ENCODE data around the gene PDGFA.

The PDGFA gene

DNA sequence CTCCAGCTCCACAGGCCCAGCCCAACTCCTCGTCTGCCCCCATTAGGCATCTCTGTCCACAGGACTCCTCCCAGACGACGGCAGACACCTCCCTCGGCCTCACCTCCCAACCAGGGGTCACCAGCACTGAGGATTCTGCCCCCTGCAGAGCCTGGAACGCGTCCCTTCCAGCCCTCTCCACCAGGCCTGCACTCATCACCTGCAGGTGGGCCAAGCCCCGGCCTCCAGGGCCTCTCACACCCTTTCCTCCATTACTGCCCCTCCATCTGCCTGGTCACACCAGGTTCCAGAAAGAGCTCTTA, 42.7 kb upstream of the PDGFA start:
- Histone ChIP-seq H3K9me3 (ENCODE audit: low read depth, low read length) (no peaks in the 10 kb centered on the region), H3K27ac (no peak overlapping the region), H3K4me3 (no peak overlapping the region), H3K9ac (ENCODE audit: insufficient read length) (no peak overlapping the region), H3K36me3 (ENCODE audit: insufficient read depth, low read length) (no peaks in the 10 kb centered on the region)
- TF ChIP-seq EZH2 (IDR thresholded peaks at IDR 0.05) (no peak), FOXP2 (optimal IDR thresholded peaks at IDR 0.05; ENCODE audit: control extremely low read depth, extremely low read length, insufficient read depth) (no peak), POLR2AphosphoS5 (IDR thresholded peaks at IDR 0.05; ENCODE audit: borderline replicate concordance, low read depth, low read length) (no peak)
- DNase-seq (ENCODE audit: low read depth, low spot score), result no peak

DNA sequence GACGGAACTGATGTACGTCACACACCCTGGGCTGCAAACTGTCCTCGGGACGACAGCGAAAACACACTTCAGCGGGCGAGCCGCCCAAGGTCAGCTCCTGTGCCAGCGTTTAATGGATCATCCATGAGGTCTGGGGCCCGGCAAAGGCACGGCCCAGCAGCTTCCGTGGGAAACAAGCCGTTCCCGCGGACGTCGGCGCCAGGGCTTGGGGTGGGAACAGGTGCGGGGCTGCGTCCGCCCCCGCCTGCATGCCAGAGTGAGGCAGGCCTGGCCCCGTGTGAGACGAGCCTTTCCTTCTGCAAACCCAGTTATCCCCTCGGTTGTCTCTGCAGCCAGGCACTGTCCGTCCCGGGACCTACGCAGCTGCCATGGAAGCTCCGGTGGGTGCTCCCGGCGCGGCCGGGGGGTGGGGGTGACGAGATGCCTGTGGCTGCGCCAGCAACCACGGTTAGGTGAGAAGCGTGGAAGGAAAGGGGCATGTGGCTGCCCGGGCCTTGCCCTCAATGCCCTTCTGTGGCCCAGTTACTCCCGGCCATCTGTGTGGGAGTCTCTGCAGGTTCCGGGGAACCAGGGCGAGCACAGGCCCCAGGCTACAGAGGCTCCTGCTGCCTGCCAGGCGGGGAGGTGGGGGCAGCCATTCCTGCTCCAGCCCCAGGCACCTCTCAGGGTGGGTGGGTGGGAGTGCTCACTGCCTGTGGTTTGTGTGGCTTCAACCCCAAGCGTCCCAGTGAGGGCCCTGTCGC, 42.2 kb upstream of the PDGFA start:
- no peak for DNase-seq (ENCODE audit: low read depth, low spot score)
- H3K9ac ChIP-seq (ENCODE audit: insufficient read length), result no peak overlapping the region
- no peaks in the 10 kb centered on the region for H3K36me3 ChIP-seq (ENCODE audit: insufficient read depth, low read length)
- H3K27ac ChIP-seq, result no peak overlapping the region
- H3K4me3 ChIP-seq, result no peak overlapping the region
- TF ChIP-seq POLR2AphosphoS5 (IDR thresholded peaks at IDR 0.05; ENCODE audit: borderline replicate concordance, low read depth, low read length), result no peak
- no peak for TF ChIP-seq EZH2 (IDR thresholded peaks at IDR 0.05)
- TF ChIP-seq FOXP2 (optimal IDR thresholded peaks at IDR 0.05; ENCODE audit: control extremely low read depth, extremely low read length, insufficient read depth), result no peak
- H3K9me3 ChIP-seq (ENCODE audit: low read depth, low read length), result no peaks in the 10 kb centered on the region

DNA sequence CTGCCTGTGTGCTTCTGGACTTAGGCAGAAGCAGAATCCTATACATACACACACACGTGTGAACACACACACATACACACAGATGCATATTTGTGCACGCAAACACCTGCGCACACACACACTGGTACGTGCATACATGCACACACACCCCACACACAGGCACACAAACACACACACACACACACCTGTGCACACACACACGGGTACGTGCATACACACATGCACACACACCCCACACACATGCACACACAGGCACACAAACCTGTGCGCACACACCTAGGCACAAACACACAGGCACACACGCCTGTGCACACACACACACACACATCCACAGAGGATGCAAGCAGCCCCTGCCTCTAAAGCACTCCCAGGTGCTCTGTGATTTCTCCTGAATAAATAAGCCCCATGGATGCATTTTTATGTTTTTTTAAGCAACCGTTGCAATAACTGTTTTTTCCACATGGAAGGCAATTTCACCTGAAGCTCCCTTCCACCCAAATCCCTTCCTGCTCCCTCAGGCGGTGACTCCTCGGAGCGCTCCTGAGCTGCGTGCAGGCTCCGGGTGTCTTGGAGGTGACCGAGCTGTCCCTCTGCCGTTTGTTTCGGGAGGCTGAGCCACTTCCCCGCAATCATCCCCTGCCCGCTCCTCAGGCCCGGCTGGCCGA, 41.5 kb upstream of the PDGFA start:
- H3K27ac ChIP-seq, result no peak overlapping the region
- no peak overlapping the region for H3K9ac ChIP-seq (ENCODE audit: insufficient read length)
- H3K36me3 ChIP-seq (ENCODE audit: insufficient read depth, low read length), result no peaks in the 10 kb centered on the region
- no peak overlapping the region for H3K4me3 ChIP-seq
- DNase-seq (ENCODE audit: low read depth, low spot score), result no peak
- H3K9me3 ChIP-seq (ENCODE audit: low read depth, low read length), result no peaks in the 10 kb centered on the region
- TF ChIP-seq EZH2 (IDR thresholded peaks at IDR 0.05), result no peak
- TF ChIP-seq FOXP2 (optimal IDR thresholded peaks at IDR 0.05; ENCODE audit: control extremely low read depth, extremely low read length, insufficient read depth), result no peak
- no peak for TF ChIP-seq POLR2AphosphoS5 (IDR thresholded peaks at IDR 0.05; ENCODE audit: borderline replicate concordance, low read depth, low read length)

DNA sequence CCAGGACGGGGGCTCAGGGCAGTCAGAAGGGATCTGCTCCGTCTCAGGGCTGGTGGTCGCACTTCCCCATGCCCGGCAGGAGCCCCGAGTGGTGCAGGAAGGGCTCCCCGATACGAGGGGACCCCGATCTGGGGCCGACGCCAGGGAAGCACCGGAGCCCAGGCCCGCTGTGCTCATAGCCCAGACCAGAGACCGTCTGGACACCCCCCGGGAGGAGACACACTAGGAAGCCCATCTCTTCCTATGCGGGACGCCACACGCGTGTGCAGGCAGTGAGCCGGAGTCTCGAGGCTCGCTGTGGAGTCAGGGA, 39.7 kb upstream of the PDGFA start:
- Histone ChIP-seq H3K9ac (ENCODE audit: insufficient read length) (no peak overlapping the region), H3K36me3 (ENCODE audit: insufficient read depth, low read length) (no peaks in the 10 kb centered on the region), H3K4me3 (no peak overlapping the region), H3K27ac (no peak overlapping the region), H3K9me3 (ENCODE audit: low read depth, low read length) (no peaks in the 10 kb centered on the region)
- no peak for DNase-seq (ENCODE audit: low read depth, low spot score)
- no peak for TF ChIP-seq POLR2AphosphoS5 (IDR thresholded peaks at IDR 0.05; ENCODE audit: borderline replicate concordance, low read depth, low read length)
- TF ChIP-seq EZH2 (IDR thresholded peaks at IDR 0.05), result no peak
- no peak for TF ChIP-seq FOXP2 (optimal IDR thresholded peaks at IDR 0.05; ENCODE audit: control extremely low read depth, extremely low read length, insufficient read depth)

DNA sequence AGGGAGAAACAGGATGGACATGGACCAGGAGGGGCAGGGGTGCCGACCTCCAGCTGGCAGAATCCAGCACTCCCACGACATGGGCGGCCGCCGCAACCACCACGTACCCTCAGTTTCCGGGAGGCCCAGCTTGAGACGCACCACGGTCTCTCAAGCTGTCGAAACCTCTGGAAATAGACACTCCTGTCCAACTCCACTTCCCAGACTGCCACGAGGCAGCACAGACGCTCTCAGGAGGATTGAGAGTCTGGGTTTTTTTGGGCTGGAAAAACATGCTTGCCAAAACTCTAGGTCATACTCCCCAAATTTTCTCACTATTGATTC, 37.9 kb upstream of the PDGFA start:
- Histone ChIP-seq H3K4me3 (no peak overlapping the region), H3K9me3 (ENCODE audit: low read depth, low read length) (no peaks in the 10 kb centered on the region), H3K27ac (no peak overlapping the region), H3K36me3 (ENCODE audit: insufficient read depth, low read length) (no peaks in the 10 kb centered on the region), H3K9ac (ENCODE audit: insufficient read length) (no peak overlapping the region)
- DNase-seq (ENCODE audit: low read depth, low spot score), result no peak
- no peak for TF ChIP-seq FOXP2 (optimal IDR thresholded peaks at IDR 0.05; ENCODE audit: control extremely low read depth, extremely low read length, insufficient read depth)
- TF ChIP-seq EZH2 (IDR thresholded peaks at IDR 0.05), result no peak
- no peak for TF ChIP-seq POLR2AphosphoS5 (IDR thresholded peaks at IDR 0.05; ENCODE audit: borderline replicate concordance, low read depth, low read length)

DNA sequence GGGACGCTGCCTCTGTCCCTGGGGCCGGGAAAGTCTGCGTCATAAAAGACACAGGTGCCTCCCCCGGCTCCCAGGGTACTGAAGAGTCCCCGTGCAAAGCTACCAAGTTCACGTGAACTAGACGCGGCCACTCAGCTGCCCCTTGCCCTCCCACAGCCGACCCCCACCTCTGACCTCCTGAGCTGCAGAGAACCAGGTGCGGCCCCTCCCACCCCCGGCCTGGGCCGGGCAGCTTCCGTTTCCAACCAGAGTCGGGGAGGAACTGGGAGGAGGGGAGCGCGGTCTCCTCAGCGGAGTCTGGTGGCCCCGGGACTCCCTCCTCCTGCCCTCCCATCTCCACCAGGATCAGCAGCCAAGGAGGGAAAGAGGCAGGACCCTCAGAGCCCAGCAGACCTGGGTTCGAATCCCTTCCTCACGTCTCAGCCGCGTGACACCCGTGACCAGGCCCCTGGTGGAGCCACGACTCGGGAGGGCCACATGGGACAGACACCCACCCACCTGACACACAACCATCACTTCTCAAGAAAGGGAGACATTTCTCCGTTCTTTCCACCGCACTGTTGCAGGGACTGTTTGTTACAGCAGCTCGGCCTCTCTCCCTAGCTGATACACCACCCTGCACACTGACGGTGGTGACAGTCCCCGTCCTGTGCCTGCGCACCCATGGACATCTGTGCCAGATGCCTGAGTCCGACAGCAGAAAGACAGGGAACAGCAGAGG, 37.4 kb upstream of the PDGFA start:
- Histone ChIP-seq H3K27ac (no peak overlapping the region), H3K4me3 (no peak overlapping the region), H3K36me3 (ENCODE audit: insufficient read depth, low read length) (no peaks in the 10 kb centered on the region), H3K9me3 (ENCODE audit: low read depth, low read length) (no peaks in the 10 kb centered on the region), H3K9ac (ENCODE audit: insufficient read length) (no peak overlapping the region)
- no peak for TF ChIP-seq POLR2AphosphoS5 (IDR thresholded peaks at IDR 0.05; ENCODE audit: borderline replicate concordance, low read depth, low read length)
- no peak for TF ChIP-seq EZH2 (IDR thresholded peaks at IDR 0.05)
- TF ChIP-seq FOXP2 (optimal IDR thresholded peaks at IDR 0.05; ENCODE audit: control extremely low read depth, extremely low read length, insufficient read depth), result no peak
- DNase-seq (ENCODE audit: low read depth, low spot score), result no peak

DNA sequence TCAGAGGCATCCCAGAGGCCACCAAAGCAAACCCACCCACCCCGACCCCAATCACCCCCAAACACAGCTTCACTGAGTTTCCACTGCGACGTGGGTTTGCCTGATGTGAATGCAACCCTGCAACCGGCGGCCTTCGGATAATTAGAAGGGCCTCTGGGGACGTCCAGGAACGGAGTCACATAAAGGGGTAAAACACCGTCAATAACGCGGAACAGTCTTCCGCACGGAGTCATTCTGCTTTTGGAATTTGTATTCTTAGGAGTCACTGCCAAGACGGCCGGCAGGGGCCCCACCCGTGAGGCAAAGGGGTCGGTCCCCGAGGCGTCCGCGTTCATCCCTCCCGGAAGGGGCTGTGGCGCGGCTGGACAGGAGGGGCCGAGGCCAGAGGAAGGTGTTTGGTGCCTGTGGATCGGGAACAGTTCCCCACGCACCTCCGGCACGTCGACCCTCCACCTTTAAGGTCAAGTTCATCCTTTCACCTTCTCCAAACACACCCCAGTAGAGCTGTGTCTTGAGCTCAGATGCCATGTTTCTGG, 36.7 kb upstream of the PDGFA start:
- TF ChIP-seq POLR2AphosphoS5 (IDR thresholded peaks at IDR 0.05; ENCODE audit: borderline replicate concordance, low read depth, low read length) (no peak), EZH2 (IDR thresholded peaks at IDR 0.05) (no peak), FOXP2 (optimal IDR thresholded peaks at IDR 0.05; ENCODE audit: control extremely low read depth, extremely low read length, insufficient read depth) (no peak)
- no peak overlapping the region for H3K27ac ChIP-seq
- no peak for DNase-seq (ENCODE audit: low read depth, low spot score)
- no peak overlapping the region for H3K4me3 ChIP-seq
- H3K9me3 ChIP-seq (ENCODE audit: low read depth, low read length), result no peaks in the 10 kb centered on the region
- no peak overlapping the region for H3K9ac ChIP-seq (ENCODE audit: insufficient read length)
- H3K36me3 ChIP-seq (ENCODE audit: insufficient read depth, low read length), result no peaks in the 10 kb centered on the region

DNA sequence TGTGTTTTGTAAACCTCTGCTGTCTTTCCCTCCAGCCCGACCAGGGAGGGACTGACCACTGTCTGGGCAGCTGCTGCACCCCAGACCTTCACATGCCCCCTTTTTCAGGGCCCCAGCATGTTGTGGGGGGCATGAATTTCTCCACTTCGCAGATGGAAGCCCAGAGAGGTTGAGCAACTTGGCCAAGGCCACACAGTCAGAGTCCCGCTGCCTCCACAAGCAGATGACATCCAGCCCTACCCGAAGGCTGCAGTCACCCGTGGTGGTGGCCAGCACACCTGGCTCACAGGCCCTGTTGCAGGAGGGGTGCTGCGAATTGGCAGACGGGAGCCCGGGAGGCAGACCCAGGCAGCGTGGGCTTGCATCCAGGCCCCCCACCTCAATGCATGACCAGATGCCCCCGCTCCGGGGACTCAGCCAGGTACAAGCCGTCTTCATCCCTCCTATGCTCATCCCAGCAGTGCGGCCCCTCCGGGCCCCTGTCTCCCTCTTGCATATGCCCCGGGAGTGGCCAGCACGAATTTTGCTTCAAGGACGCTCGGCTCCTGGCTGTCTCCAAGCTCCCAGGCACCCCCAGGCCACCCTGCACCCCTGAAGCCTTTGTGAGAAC, 36.0 kb upstream of the PDGFA start:
- DNase-seq (ENCODE audit: low read depth, low spot score), result no peak
- no peaks in the 10 kb centered on the region for H3K36me3 ChIP-seq (ENCODE audit: insufficient read depth, low read length)
- H3K4me3 ChIP-seq, result no peak overlapping the region
- TF ChIP-seq POLR2AphosphoS5 (IDR thresholded peaks at IDR 0.05; ENCODE audit: borderline replicate concordance, low read depth, low read length) (no peak), FOXP2 (optimal IDR thresholded peaks at IDR 0.05; ENCODE audit: control extremely low read depth, extremely low read length, insufficient read depth) (no peak), EZH2 (IDR thresholded peaks at IDR 0.05) (no peak)
- no peak overlapping the region for H3K9ac ChIP-seq (ENCODE audit: insufficient read length)
- H3K9me3 ChIP-seq (ENCODE audit: low read depth, low read length), result no peaks in the 10 kb centered on the region
- H3K27ac ChIP-seq, result no peak overlapping the region

All from SK-N-MC (cell line).